Measurements from ENCODE around the gene R3HDML.
"Not testable (repeated sequence)": the region's sequence is repeated elsewhere in the genome, so short reads cannot be mapped to it uniquely, and the experiment has no call there.

R3HDML gene

GRCh38 chr20:44309763-44310663, 26.8 kb upstream of the R3HDML start:
- H3K36me3 ChIP-seq (ENCODE audit: control insufficient read depth, insufficient read depth, low read length) = no peaks in the 10 kb centered on the region
- peak overlapping the region; percentile 95 for H3K4me3 ChIP-seq (ENCODE audit: low read length)
- no peaks in the 10 kb centered on the region for H3K27me3 ChIP-seq (ENCODE audit: control insufficient read depth, insufficient read depth, low read length)
- H3K9ac ChIP-seq (ENCODE audit: low read length) = peak overlapping the region; percentile 59
- H3K27ac ChIP-seq (ENCODE audit: low read depth, low read length) = no peak overlapping the region
- H3K4me1 ChIP-seq (ENCODE audit: control insufficient read depth, insufficient read depth, low read length) = peaks cover 2% of the 10 kb centered on the region

GRCh38 chr20:44310664-44311639, 25.9 kb upstream of the R3HDML start, which contains the start of gene FITM2:
Gene FITM2 (minus strand): TSS chr20:44311202. CDS start chr20:44311148, 54 bp downstream.
- Histone ChIP-seq H3K27ac (ENCODE audit: low read depth, low read length) (peak within 1 kb of the TSS; percentile 59), H3K4me1 (ENCODE audit: control insufficient read depth, insufficient read depth, low read length) (peaks cover 2% of the 10 kb centered on the region), H3K4me3 (ENCODE audit: low read length) (peak within 1 kb of the TSS; percentile 95), H3K36me3 (ENCODE audit: control insufficient read depth, insufficient read depth, low read length) (no peaks in the 10 kb centered on the region), H3K27me3 (ENCODE audit: control insufficient read depth, insufficient read depth, low read length) (no peaks in the 10 kb centered on the region), H3K9ac (ENCODE audit: low read length) (peak within 1 kb of the TSS; percentile 59)

GRCh38 chr20:44314870-44315269, 22.0 kb upstream of the R3HDML start:
- no peaks in the 10 kb centered on the region for H3K36me3 ChIP-seq (ENCODE audit: control insufficient read depth, insufficient read depth, low read length)
- no peak overlapping the region for H3K27ac ChIP-seq (ENCODE audit: low read depth, low read length)
- H3K4me3 ChIP-seq (ENCODE audit: low read length) = no peak overlapping the region
- H3K4me1 ChIP-seq (ENCODE audit: control insufficient read depth, insufficient read depth, low read length) = peaks cover 2% of the 10 kb centered on the region
- H3K27me3 ChIP-seq (ENCODE audit: control insufficient read depth, insufficient read depth, low read length) = no peaks in the 10 kb centered on the region
- H3K9ac ChIP-seq (ENCODE audit: low read length) = no peak overlapping the region

GRCh38 chr20:44319839-44320422, 16.9 kb upstream of the R3HDML start:
- Histone ChIP-seq H3K4me3 (ENCODE audit: low read length) (no peak overlapping the region), H3K27me3 (ENCODE audit: control insufficient read depth, insufficient read depth, low read length) (no peaks in the 10 kb centered on the region), H3K27ac (ENCODE audit: low read depth, low read length) (no peak overlapping the region), H3K4me1 (ENCODE audit: control insufficient read depth, insufficient read depth, low read length) (no peaks in the 10 kb centered on the region), H3K9ac (ENCODE audit: low read length) (no peak overlapping the region), H3K36me3 (ENCODE audit: control insufficient read depth, insufficient read depth, low read length) (no peaks in the 10 kb centered on the region)

- no peak overlapping the region for H3K9ac ChIP-seq (ENCODE audit: low read length)
- H3K36me3 ChIP-seq (ENCODE audit: control insufficient read depth, insufficient read depth, low read length) = no peaks in the 10 kb centered on the region
- no peak overlapping the region for H3K4me3 ChIP-seq (ENCODE audit: low read length)
- H3K4me1 ChIP-seq (ENCODE audit: control insufficient read depth, insufficient read depth, low read length) = no peaks in the 10 kb centered on the region
- no peaks in the 10 kb centered on the region for H3K27me3 ChIP-seq (ENCODE audit: control insufficient read depth, insufficient read depth, low read length)
- H3K27ac ChIP-seq (ENCODE audit: low read depth, low read length) = no peak overlapping the region
These were observed 12.5 kb upstream of the R3HDML start for GRCh38 chr20:44324343-44324742.

- H3K9ac ChIP-seq (ENCODE audit: low read length) = no peak overlapping the region
- H3K4me1 ChIP-seq (ENCODE audit: control insufficient read depth, insufficient read depth, low read length) = no peaks in the 10 kb centered on the region
- no peaks in the 10 kb centered on the region for H3K27me3 ChIP-seq (ENCODE audit: control insufficient read depth, insufficient read depth, low read length)
These were observed 10.3 kb upstream of the R3HDML start for GRCh38 chr20:44326391-44327159.

GRCh38 chr20:44327748-44328147, 9.1 kb upstream of the R3HDML start:
- not testable (repeated sequence) for H3K9ac ChIP-seq (ENCODE audit: low read length); H3K27ac ChIP-seq (ENCODE audit: low read depth, low read length); H3K4me1 ChIP-seq (ENCODE audit: control insufficient read depth, insufficient read depth, low read length); H3K27me3 ChIP-seq (ENCODE audit: control insufficient read depth, insufficient read depth, low read length); H3K36me3 ChIP-seq (ENCODE audit: control insufficient read depth, insufficient read depth, low read length); H3K4me3 ChIP-seq (ENCODE audit: low read length)

More at GRCh38 chr20:44326391-44327159, 10.3 kb upstream of the R3HDML start:
- Histone ChIP-seq H3K27ac (ENCODE audit: low read depth, low read length) (no peak overlapping the region), H3K36me3 (ENCODE audit: control insufficient read depth, insufficient read depth, low read length) (no peaks in the 10 kb centered on the region), H3K4me3 (ENCODE audit: low read length) (peak overlapping the region; percentile 32)

- Histone ChIP-seq H3K4me3 (ENCODE audit: low read length) (no peak overlapping the region), H3K27me3 (ENCODE audit: control insufficient read depth, insufficient read depth, low read length) (no peaks in the 10 kb centered on the region), H3K9ac (ENCODE audit: low read length) (no peak overlapping the region), H3K4me1 (ENCODE audit: control insufficient read depth, insufficient read depth, low read length) (no peaks in the 10 kb centered on the region), H3K36me3 (ENCODE audit: control insufficient read depth, insufficient read depth, low read length) (no peaks in the 10 kb centered on the region), H3K27ac (ENCODE audit: low read depth, low read length) (no peak overlapping the region)
These were observed 8.4 kb upstream of the R3HDML start for GRCh38 chr20:44328428-44328827.

- Histone ChIP-seq H3K4me1 (ENCODE audit: control insufficient read depth, insufficient read depth, low read length) (no peaks in the 10 kb centered on the region), H3K9ac (ENCODE audit: low read length) (no peak overlapping the region), H3K4me3 (ENCODE audit: low read length) (no peak overlapping the region), H3K27me3 (ENCODE audit: control insufficient read depth, insufficient read depth, low read length) (no peaks in the 10 kb centered on the region), H3K36me3 (ENCODE audit: control insufficient read depth, insufficient read depth, low read length) (no peaks in the 10 kb centered on the region), H3K27ac (ENCODE audit: low read depth, low read length) (no peak overlapping the region)
These were observed 5.6 kb upstream of the R3HDML start for GRCh38 chr20:44331201-44331600.

GRCh38 chr20:44334306-44334705, 2.5 kb upstream of the R3HDML start:
- Histone ChIP-seq H3K27ac (ENCODE audit: low read depth, low read length) (no peak overlapping the region), H3K9ac (ENCODE audit: low read length) (no peak overlapping the region), H3K4me1 (ENCODE audit: control insufficient read depth, insufficient read depth, low read length) (no peaks in the 10 kb centered on the region), H3K27me3 (ENCODE audit: control insufficient read depth, insufficient read depth, low read length) (no peaks in the 10 kb centered on the region), H3K36me3 (ENCODE audit: control insufficient read depth, insufficient read depth, low read length) (no peaks in the 10 kb centered on the region), H3K4me3 (ENCODE audit: low read length) (no peak overlapping the region)

- Histone ChIP-seq H3K9ac (ENCODE audit: low read length) (no peak overlapping the region), H3K4me1 (ENCODE audit: control insufficient read depth, insufficient read depth, low read length) (no peaks in the 10 kb centered on the region), H3K36me3 (ENCODE audit: control insufficient read depth, insufficient read depth, low read length) (no peaks in the 10 kb centered on the region), H3K4me3 (ENCODE audit: low read length) (no peak overlapping the region), H3K27me3 (ENCODE audit: control insufficient read depth, insufficient read depth, low read length) (no peaks in the 10 kb centered on the region), H3K27ac (ENCODE audit: low read depth, low read length) (no peak overlapping the region)
These were observed 2.1 kb upstream of the R3HDML start for GRCh38 chr20:44334709-44335108.
